HFFc6 (cell line): ENCODE data around the gene PCSK1N. TPM values are rescaled to one million over a fixed set of nuclear protein-coding genes. Genes with fewer than 3 reads are reported as not detected.

Experiments
- DNase-seq: peaks from one replicate; pipeline ENCODE4 v3.0.0-alpha.2; 2018
- H3K27ac Mint-ChIP-seq: 2 replicates; pipeline ENCODE4 v1.8.0; 2020; ENCODE audit warnings: mild to moderate bottlenecking, mixed read lengths
- H3K27me3 Mint-ChIP-seq: 2 replicates; pipeline ENCODE4 v1.8.0; 2021; ENCODE audit warnings: mild to moderate bottlenecking, moderate library complexity, mixed read lengths; ENCODE audit not compliant: insufficient read depth
- H3K36me3 Mint-ChIP-seq: 2 replicates; pipeline ENCODE4 v1.8.0; 2021; ENCODE audit warnings: low read depth, mixed read lengths
- H3K4me1 Mint-ChIP-seq: 2 replicates; pipeline ENCODE4 v1.8.0; 2020; ENCODE audit warnings: low read depth, mixed read lengths
- H3K4me3 Mint-ChIP-seq: 2 replicates; pipeline ENCODE4 v1.8.0; 2020; ENCODE audit warnings: mild to moderate bottlenecking, moderate library complexity, mixed read lengths
- H3K9me3 Mint-ChIP-seq: 2 replicates; pipeline ENCODE4 v1.8.0; 2020; ENCODE audit warnings: mild to moderate bottlenecking, mixed read lengths
- total RNA-seq, 6 experiments: library from RNA; stranded (reverse); fragmentation: NEBNext Ultra II Directional; extraction: Animal tissue kit (Norgen Biotek cat#: 25700); gene quantifications; 2 replicates in 1 of 6; 3 replicates in 5 of 6; pipeline ENCODE4 v1.2.3, GENCODE V29; 2021
- TF ChIP-seq, protein P1 (sequence below): fragments of 200-600 bp; sonication (generic); IDR thresholded peaks from 2 replicates; pipeline ENCODE4 v1.5.0; 2021; ENCODE audit warnings: antibody characterized with exemption, mild to moderate bottlenecking

PCSK1N gene
- total RNA-seq, 6 experiments from 2014 or later, result not detected

DNA sequence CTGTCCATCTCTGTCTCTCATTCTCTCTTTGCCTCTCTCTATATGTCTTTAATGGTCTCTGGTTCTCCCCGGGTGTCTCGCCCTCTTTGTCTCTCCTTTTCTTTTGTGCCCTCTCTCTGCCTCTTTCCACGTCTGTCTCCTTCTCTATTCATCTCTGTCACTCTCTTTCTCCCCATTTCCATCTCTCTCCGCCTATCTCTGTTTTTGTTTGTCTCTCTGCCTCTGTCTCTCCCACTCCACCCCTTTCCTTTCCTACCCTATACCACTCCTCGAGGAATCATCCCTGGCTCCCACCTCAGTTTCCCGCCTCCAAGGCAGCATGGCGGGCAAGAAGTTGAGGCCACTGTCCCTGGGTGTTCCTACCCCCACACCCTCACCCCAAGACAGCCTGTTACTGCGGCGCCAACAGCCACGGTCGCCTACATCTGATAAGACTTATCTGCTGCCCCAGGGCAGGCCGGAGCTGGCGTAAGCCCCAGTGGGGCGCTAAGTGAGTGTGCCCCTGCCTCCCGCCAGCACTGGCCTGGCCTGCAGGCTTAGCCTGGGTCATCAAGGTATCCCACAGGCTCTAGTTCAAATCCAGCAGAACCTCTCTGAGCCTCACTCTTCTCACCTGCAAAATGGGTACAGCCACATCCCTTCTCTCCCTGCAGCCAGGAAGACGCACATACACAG is 49.7 kb downstream of the PCSK1N start:
- Mint-ChIP-seq H3K27me3 (peaks cover 19% of the 10 kb centered on the region), H3K4me1 (no peaks in the 10 kb centered on the region), H3K9me3 (no peaks in the 10 kb centered on the region), H3K4me3 (no peak overlapping the region), H3K27ac (no peak overlapping the region), H3K36me3 (no peaks in the 10 kb centered on the region)
- DNase-seq, result no peak
- TF ChIP-seq, protein P1, sequence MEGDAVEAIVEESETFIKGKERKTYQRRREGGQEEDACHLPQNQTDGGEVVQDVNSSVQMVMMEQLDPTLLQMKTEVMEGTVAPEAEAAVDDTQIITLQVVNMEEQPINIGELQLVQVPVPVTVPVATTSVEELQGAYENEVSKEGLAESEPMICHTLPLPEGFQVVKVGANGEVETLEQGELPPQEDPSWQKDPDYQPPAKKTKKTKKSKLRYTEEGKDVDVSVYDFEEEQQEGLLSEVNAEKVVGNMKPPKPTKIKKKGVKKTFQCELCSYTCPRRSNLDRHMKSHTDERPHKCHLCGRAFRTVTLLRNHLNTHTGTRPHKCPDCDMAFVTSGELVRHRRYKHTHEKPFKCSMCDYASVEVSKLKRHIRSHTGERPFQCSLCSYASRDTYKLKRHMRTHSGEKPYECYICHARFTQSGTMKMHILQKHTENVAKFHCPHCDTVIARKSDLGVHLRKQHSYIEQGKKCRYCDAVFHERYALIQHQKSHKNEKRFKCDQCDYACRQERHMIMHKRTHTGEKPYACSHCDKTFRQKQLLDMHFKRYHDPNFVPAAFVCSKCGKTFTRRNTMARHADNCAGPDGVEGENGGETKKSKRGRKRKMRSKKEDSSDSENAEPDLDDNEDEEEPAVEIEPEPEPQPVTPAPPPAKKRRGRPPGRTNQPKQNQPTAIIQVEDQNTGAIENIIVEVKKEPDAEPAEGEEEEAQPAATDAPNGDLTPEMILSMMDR, result no peak

DNA sequence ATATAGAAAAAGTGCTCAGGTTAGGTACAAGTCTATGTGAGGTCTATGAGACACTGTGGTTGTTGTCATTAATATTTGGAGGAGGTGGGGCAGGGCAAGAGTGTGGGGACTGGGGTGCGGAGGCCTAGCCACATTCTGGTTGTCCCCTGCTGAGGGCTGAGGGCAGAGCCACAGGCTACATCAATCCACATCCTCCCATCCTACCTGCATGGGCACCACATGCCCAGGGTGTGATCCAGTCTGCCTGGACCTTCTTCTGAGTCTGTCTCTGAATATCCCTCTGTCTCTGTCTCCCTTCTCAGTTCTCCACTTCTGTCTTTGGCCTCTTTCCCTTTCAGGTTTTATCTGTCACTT is 50.2 kb downstream of the PCSK1N start:
- no peak for DNase-seq
- TF ChIP-seq, protein P1, result no peak
- H3K9me3 Mint-ChIP-seq, result no peaks in the 10 kb centered on the region
- H3K27me3 Mint-ChIP-seq, result peaks cover 19% of the 10 kb centered on the region
- H3K4me1 Mint-ChIP-seq, result no peaks in the 10 kb centered on the region
- no peaks in the 10 kb centered on the region for H3K36me3 Mint-ChIP-seq
- H3K27ac Mint-ChIP-seq, result no peak overlapping the region
- H3K4me3 Mint-ChIP-seq, result no peak overlapping the region

DNA sequence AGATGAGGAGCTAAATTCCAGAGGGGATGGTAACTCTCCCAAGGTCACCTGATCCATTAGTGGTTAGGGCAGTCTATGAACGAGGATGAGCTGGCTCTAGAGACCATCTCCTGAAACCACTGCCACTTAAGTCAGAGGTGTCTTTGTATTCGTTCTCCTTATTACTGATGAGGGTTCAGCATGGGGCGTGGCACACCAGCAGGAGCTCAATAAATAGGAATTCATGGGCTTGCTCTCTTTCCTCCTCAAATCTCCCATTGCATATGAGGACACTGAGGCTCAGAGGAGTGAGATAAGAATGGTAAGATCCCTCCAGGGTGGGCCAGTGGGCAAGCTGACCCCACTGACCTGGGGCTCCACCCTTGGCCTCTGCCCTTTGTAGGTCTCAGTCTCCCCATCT is 50.7 kb downstream of the PCSK1N start:
- Mint-ChIP-seq H3K27me3 (peaks cover 17% of the 10 kb centered on the region), H3K36me3 (no peaks in the 10 kb centered on the region), H3K9me3 (no peaks in the 10 kb centered on the region), H3K27ac (no peak overlapping the region), H3K4me3 (no peak overlapping the region), H3K4me1 (no peaks in the 10 kb centered on the region)
- DNase-seq, result no peak
- TF ChIP-seq, protein P1, result no peak

DNA sequence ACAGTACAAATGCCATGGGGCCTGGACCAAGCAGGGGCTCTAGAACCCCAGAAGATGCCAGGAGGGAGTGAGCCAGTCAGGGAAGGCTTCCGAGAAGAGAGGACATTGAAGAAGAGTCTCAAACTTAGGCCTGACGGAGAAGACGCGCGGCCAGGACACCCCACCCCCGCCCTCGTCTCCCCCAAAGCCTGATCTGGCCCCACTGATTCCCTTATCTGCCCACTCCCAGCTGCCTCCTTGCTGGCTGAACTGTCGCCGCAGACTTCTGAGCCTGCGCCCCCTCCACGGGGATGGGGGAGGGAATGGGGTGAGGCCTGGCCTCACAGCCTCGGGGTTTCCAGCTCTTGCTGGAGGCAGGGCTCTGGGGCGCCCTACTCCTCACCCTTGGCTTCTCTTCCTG is 52.6 kb downstream of the PCSK1N start:
- TF ChIP-seq, protein P1, result no peak
- H3K4me3 Mint-ChIP-seq, result no peak overlapping the region
- peaks cover 11% of the 10 kb centered on the region for H3K27me3 Mint-ChIP-seq
- no peak for DNase-seq
- no peak overlapping the region for H3K27ac Mint-ChIP-seq
- no peaks in the 10 kb centered on the region for H3K4me1 Mint-ChIP-seq
- no peaks in the 10 kb centered on the region for H3K36me3 Mint-ChIP-seq
- no peaks in the 10 kb centered on the region for H3K9me3 Mint-ChIP-seq

DNA sequence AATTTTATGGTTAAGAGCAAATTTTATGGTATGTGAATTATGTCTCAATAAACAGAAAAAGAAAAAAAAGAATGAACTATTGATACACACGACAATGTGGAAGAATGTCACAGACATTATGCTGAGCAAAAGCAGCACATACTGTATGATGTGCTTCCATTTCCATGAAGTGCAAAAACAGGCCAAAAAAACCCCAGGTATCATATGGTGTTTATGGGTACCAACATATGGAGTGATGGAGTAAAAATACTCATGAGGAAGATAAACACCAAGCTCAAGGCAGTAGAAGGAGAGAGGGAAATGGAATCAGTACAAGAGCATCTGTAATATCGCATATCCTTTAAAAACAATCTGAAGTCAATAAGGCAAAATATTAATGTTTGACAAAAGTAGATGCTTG is 53.2 kb downstream of the PCSK1N start:
- DNase-seq, result no peak

More for the DNA sequence above, 53.2 kb downstream of the PCSK1N start:
- no peaks in the 10 kb centered on the region for H3K36me3 Mint-ChIP-seq
- H3K9me3 Mint-ChIP-seq, result no peaks in the 10 kb centered on the region
- no peak overlapping the region for H3K27ac Mint-ChIP-seq
- no peaks in the 10 kb centered on the region for H3K4me1 Mint-ChIP-seq
- peaks cover 7% of the 10 kb centered on the region for H3K27me3 Mint-ChIP-seq
- TF ChIP-seq, protein P1, result no peak
- no peak overlapping the region for H3K4me3 Mint-ChIP-seq
